HepG2 (cell line): ENCODE data around the gene TNNI3. TPM values are rescaled to one million over a fixed set of nuclear protein-coding genes. Genes with fewer than 3 reads are reported as not detected.

Experiments
- HHEX ChIP-seq: IDR thresholded peaks from 2 replicates; pipeline ENCODE4 v1.6.1; 2016; ENCODE audit warnings: control low read depth
- HNRNPUL1 ChIP-seq: fragments of 200-400 bp; formaldehyde crosslinking; IDR thresholded peaks from 2 replicates; pipeline ENCODE4 v1.6.1; 2017; ENCODE audit warnings: low read depth, mild to moderate bottlenecking, low read length, moderate library complexity
- NCOA1 ChIP-seq: sonication (generic); formaldehyde crosslinking; IDR thresholded peaks from 2 replicates; pipeline ENCODE4 v1.9.0; 2021; ENCODE audit warnings: missing genetic modification reagents
- PAWR ChIP-seq: sonication (generic); formaldehyde crosslinking; IDR thresholded peaks from 2 replicates; pipeline ENCODE4 v1.4.0; 2020; ENCODE audit warnings: missing genetic modification reagents, mild to moderate bottlenecking, borderline replicate concordance
- POLR2A ChIP-seq, 2 experiments: IDR thresholded peaks; 2 replicates each; pipeline ENCODE4 v1.6.1; 2011; ENCODE audit warnings: low read depth in 2 of 2, low read length in 2 of 2, mild to moderate bottlenecking in 1 of 2, moderate library complexity in 1 of 2; ENCODE audit not compliant: insufficient read depth in 1 of 2
- SETDB1 ChIP-seq: sonication (generic); formaldehyde crosslinking; IDR thresholded peaks from 2 replicates; pipeline ENCODE4 v1.5.1; 2020; ENCODE audit warnings: missing genetic modification reagents, mild to moderate bottlenecking, borderline replicate concordance
- TEAD3 ChIP-seq: optimal IDR thresholded peaks from 2 replicates; pipeline ENCODE3; 2016; ENCODE audit warnings: borderline replicate concordance
- TGIF2 ChIP-seq: IDR thresholded peaks from 2 replicates; pipeline ENCODE4 v1.6.1; 2016; ENCODE audit warnings: control low read depth, missing compliant biosample characterization
- ZNF235 ChIP-seq: sonication (generic); formaldehyde crosslinking; IDR thresholded peaks from 2 replicates; pipeline ENCODE4 v1.8.1; 2023; ENCODE audit warnings: mild to moderate bottlenecking, missing genetic modification reagents, borderline replicate concordance
- ZNF607 ChIP-seq: sonication (generic); formaldehyde crosslinking; IDR thresholded peaks from 2 replicates; pipeline ENCODE4 v1.5.1; 2020; ENCODE audit warnings: missing genetic modification reagents, mild to moderate bottlenecking, borderline replicate concordance
- ZNF616 ChIP-seq: sonication (generic); formaldehyde crosslinking; IDR thresholded peaks from 2 replicates; pipeline ENCODE4 v1.5.0; 2020; ENCODE audit warnings: low read depth, mild to moderate bottlenecking, missing genetic modification reagents
- polyA plus RNA-seq, 8 experiments: library from polyadenylated mRNA; depleted of rRNA in 3 of 8; stranded (reverse) in 7 of 8; unstranded in 1 of 8; fragments of >200 nt; fragmentation: Illumina TruSeq in 4 of 8; extraction: Trizol in 4 of 8; gene quantifications; 2 replicates each; pipeline versions ENCODE4 v1.2.1 to v1.2.3, GENCODE V29; 2011 to 2016; ENCODE audit warnings: low read depth in 4 of 8, missing spikeins in 1 of 8, mixed read lengths in 1 of 8; ENCODE audit not compliant: insufficient read depth in 1 of 8
- total RNA-seq, 5 experiments: library from RNA; depleted of rRNA; stranded (reverse); fragments of >200 nt; fragmentation: Illumina TruSeq; extraction: Trizol; gene quantifications; 2 replicates each; pipeline ENCODE4 v1.2.3, GENCODE V29; 2016; ENCODE audit warnings: low read depth in 1 of 5
- TF ChIP-seq, protein P1 (sequence below): sonication (generic); formaldehyde crosslinking; IDR thresholded peaks from 2 replicates; pipeline ENCODE4 v1.8.0; 2023; ENCODE audit warnings: mild to moderate bottlenecking, missing genetic modification reagents
- TF ChIP-seq, protein P2 (sequence below): sonication (generic); formaldehyde crosslinking; IDR thresholded peaks from 2 replicates; pipeline ENCODE4 v1.5.1; 2020; ENCODE audit warnings: mild to moderate bottlenecking, missing genetic modification reagents
- TF ChIP-seq, protein P3 (sequence below): IDR thresholded peaks from 2 replicates; pipeline ENCODE4 v1.6.1; 2012; ENCODE audit warnings: inconsistent platforms
- TF ChIP-seq, protein P4 (sequence below): sonication (generic); formaldehyde crosslinking; IDR thresholded peaks from 2 replicates; pipeline ENCODE4 v1.5.1; 2020; ENCODE audit warnings: missing genetic modification reagents, mild to moderate bottlenecking, borderline replicate concordance
- TF ChIP-seq, protein P5 (sequence below): sonication (generic); formaldehyde crosslinking; IDR thresholded peaks from 2 replicates; pipeline ENCODE4 v1.4.0; 2020; ENCODE audit warnings: missing genetic modification reagents
- TF ChIP-seq, protein P6 (sequence below): IDR thresholded peaks from 2 replicates; pipeline ENCODE4 v1.6.1; 2016

Gene TNNI3
- total and polyA plus RNA-seq, 2 of the 13 experiments (the other 11 are each of a cell fraction or from before 2014, with no cell fraction given): 3.5 to 3.7 TPM

DNA sequence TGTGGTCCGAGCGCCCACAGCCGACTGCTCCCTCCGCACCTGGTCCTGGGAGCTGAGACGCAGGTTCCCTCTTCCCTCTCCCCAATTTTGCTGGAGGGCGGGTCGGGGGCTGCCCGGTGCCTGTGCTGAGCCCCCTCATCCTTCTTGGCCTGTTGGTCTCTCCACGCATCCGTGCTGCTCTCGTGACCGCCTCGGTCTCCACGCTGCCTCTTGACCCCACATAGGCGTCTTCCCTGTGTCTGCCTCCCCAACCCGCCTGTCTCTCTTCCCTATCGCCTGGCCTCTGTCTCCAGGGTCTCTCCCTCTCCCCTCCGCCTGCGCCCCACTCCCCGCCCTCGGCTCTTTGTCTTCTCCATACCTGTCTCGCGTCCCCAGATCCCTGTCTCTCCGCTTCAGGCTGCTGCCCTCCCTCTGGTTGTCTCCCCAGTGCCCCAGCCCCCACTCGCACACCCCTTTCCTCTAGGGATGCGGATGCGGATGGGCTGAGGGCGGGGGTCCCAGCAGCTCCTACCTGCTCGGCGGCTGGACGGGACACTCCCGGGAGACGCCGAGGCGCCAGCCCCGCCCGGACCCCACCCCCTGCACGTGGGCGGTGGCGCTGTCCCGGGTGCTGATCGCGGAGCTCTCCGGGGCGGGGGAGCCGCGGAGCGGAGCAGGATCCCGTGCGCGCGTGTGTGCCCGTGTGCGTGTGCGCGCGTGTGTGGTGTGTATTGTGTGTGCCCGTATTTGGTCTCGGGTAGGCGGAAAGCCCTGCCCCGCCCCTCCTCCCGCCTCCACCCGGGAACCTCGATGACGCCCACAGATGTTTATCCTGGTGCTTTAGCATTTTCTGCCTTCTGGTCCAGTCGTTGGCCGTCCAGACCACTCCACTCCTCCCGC, 22.3 kb upstream of the TNNI3 start, which contains the start of gene SYT5 (continued):
- TF ChIP-seq, protein P1, sequence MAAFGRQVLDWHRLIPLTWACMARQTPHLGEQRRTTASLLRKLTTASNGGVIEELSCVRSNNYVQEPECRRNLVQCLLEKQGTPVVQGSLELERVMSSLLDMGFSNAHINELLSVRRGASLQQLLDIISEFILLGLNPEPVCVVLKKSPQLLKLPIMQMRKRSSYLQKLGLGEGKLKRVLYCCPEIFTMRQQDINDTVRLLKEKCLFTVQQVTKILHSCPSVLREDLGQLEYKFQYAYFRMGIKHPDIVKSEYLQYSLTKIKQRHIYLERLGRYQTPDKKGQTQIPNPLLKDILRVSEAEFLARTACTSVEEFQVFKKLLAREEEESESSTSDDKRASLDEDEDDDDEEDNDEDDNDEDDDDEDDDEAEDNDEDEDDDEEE (CRISPR knock-in tag): no peak
- TF ChIP-seq TEAD3 (CRISPR knock-in tag) (no peak), PAWR (CRISPR knock-in tag) (no peak), SETDB1 (CRISPR knock-in tag) (no peak), ZNF235 (CRISPR knock-in tag) (no peak), HHEX (CRISPR knock-in tag) (no peak), HNRNPUL1 (no peak), NCOA1 (0 out of 2 replicates have a peak, but pooled peaks have one; percentile 70), POLR2A (IDR thresholded peaks at IDR 0.05; ENCODE audit: insufficient read depth in 1 of 2, low read depth in 2 of 2, low read length in 2 of 2) (peak in 1 of 2 experiments; percentile 16; a peak in 1 of 4 replicates), TGIF2 (CRISPR knock-in tag) (peak; percentile 61; the same call in 1 of the 2 replicates), ZNF616 (no peak), ZNF607 (CRISPR knock-in tag) (no peak)
- TF ChIP-seq, protein P2, sequence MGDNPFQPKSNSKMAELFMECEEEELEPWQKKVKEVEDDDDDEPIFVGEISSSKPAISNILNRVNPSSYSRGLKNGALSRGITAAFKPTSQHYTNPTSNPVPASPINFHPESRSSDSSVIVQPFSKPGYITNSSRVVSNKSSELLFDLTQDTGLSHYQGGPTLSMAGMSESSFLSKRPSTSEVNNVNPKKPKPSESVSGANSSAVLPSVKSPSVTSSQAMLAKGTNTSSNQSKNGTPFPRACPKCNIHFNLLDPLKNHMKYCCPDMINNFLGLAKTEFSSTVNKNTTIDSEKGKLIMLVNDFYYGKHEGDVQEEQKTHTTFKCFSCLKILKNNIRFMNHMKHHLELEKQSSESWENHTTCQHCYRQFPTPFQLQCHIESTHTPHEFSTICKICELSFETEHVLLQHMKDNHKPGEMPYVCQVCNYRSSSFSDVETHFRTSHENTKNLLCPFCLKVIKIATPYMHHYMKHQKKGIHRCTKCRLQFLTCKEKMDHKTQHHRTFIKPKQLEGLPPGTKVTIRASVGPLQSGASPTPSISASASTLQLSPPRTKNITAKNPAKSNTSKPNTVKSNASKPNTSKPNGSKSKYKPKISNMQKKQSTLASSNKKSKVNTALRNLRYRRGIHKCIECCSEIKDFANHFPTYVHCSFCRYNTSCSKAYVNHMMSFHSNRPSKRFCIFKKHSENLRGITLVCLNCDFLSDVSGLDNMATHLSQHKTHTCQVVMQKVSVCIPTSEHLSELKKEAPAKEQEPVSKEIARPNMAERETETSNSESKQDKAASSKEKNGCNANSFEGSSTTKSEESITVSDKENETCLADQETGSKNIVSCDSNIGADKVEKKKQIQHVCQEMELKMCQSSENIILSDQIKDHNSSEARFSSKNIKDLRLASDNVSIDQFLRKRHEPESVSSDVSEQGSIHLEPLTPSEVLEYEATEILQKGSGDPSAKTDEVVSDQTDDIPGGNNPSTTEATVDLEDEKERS (CRISPR knock-in tag): no peak
- TF ChIP-seq, protein P3, sequence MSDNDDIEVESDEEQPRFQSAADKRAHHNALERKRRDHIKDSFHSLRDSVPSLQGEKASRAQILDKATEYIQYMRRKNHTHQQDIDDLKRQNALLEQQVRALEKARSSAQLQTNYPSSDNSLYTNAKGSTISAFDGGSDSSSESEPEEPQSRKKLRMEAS: peak; percentile 80; the same call in 1 of the 2 replicates
- TF ChIP-seq, protein P4, sequence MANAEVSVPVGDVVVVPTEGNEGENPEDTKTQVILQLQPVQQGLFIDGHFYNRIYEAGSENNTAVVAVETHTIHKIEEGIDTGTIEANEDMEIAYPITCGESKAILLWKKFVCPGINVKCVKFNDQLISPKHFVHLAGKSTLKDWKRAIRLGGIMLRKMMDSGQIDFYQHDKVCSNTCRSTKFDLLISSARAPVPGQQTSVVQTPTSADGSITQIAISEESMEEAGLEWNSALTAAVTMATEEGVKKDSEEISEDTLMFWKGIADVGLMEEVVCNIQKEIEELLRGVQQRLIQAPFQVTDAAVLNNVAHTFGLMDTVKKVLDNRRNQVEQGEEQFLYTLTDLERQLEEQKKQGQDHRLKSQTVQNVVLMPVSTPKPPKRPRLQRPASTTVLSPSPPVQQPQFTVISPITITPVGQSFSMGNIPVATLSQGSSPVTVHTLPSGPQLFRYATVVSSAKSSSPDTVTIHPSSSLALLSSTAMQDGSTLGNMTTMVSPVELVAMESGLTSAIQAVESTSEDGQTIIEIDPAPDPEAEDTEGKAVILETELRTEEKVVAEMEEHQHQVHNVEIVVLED (CRISPR knock-in tag): no peak
- TF ChIP-seq, protein P5, sequence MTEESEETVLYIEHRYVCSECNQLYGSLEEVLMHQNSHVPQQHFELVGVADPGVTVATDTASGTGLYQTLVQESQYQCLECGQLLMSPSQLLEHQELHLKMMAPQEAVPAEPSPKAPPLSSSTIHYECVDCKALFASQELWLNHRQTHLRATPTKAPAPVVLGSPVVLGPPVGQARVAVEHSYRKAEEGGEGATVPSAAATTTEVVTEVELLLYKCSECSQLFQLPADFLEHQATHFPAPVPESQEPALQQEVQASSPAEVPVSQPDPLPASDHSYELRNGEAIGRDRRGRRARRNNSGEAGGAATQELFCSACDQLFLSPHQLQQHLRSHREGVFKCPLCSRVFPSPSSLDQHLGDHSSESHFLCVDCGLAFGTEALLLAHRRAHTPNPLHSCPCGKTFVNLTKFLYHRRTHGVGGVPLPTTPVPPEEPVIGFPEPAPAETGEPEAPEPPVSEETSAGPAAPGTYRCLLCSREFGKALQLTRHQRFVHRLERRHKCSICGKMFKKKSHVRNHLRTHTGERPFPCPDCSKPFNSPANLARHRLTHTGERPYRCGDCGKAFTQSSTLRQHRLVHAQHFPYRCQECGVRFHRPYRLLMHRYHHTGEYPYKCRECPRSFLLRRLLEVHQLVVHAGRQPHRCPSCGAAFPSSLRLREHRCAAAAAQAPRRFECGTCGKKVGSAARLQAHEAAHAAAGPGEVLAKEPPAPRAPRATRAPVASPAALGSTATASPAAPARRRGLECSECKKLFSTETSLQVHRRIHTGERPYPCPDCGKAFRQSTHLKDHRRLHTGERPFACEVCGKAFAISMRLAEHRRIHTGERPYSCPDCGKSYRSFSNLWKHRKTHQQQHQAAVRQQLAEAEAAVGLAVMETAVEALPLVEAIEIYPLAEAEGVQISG (CRISPR knock-in tag): 0 out of 2 replicates have a peak, but pooled peaks have one; percentile 31
- TF ChIP-seq, protein P6, sequence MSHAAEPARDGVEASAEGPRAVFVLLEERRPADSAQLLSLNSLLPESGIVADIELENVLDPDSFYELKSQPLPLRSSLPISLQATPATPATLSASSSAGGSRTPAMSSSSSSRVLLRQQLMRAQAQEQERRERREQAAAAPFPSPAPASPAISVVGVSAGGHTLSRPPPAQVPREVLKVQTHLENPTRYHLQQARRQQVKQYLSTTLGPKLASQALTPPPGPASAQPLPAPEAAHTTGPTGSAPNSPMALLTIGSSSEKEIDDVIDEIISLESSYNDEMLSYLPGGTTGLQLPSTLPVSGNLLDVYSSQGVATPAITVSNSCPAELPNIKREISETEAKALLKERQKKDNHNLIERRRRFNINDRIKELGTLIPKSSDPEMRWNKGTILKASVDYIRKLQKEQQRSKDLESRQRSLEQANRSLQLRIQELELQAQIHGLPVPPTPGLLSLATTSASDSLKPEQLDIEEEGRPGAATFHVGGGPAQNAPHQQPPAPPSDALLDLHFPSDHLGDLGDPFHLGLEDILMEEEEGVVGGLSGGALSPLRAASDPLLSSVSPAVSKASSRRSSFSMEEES: peak; percentile 61; the same call in 1 of the 2 replicates
